HEK293T (cell line): ENCODE data around the gene TMEM125.

Experiments
- CTCF ChIA-PET: fragments of 350-600 bp; formaldehyde crosslinking; extraction: SDS; loops from one replicate; lab custom pipeline; 2021; ENCODE audit warnings: antibody characterized with exemption, inconsistent platforms; lab: Yijun Ruan, JAX
- POLR2A ChIA-PET: fragments of 350-600 bp; formaldehyde crosslinking; extraction: SDS; loops from one replicate; lab custom pipeline; 2020; ENCODE audit warnings: antibody characterized with exemption, inconsistent platforms; lab: Yijun Ruan, JAX
- DNase-seq: peaks from one replicate; pipeline ENCODE4 v3.0.0; 2012; ENCODE audit warnings: mixed read lengths; ENCODE audit errors: extremely low spot score
- ARNT ChIP-seq: fragments of 450-650 bp; IDR thresholded peaks from 2 replicates; pipeline ENCODE4 v1.6.1; 2017; ENCODE audit warnings: mild to moderate bottlenecking
- BHLHE40 ChIP-seq: fragments of 450-650 bp; IDR thresholded peaks from 2 replicates; pipeline ENCODE4 v1.6.1; 2016; ENCODE audit warnings: mild to moderate bottlenecking, moderate library complexity, borderline replicate concordance
- CTBP1 ChIP-seq: fragments of 450-650 bp; IDR thresholded peaks from 2 replicates; pipeline ENCODE4 v1.6.1; 2016; ENCODE audit warnings: borderline replicate concordance
- ELF4 ChIP-seq: fragments of 450-650 bp; IDR thresholded peaks from 2 replicates; pipeline ENCODE4 v1.6.1; 2017; ENCODE audit warnings: antibody characterized with exemption
- FOXA1 ChIP-seq: fragments of 450-650 bp; IDR thresholded peaks from 2 replicates; pipeline ENCODE4 v1.6.1; 2016; ENCODE audit warnings: mild to moderate bottlenecking
- FOXK2 ChIP-seq: fragments of 450-650 bp; IDR thresholded peaks from 2 replicates; pipeline ENCODE4 v1.6.1; 2016; ENCODE audit warnings: mild to moderate bottlenecking
- FOXM1 ChIP-seq: fragments of 450-650 bp; IDR thresholded peaks from 2 replicates; pipeline ENCODE4 v1.6.1; 2017; ENCODE audit warnings: mild to moderate bottlenecking, borderline replicate concordance
- HDGF ChIP-seq: fragments of 450-650 bp; IDR thresholded peaks from 2 replicates; pipeline ENCODE4 v1.6.1; 2017; ENCODE audit warnings: antibody characterized with exemption, borderline replicate concordance
- L3MBTL2 ChIP-seq: fragments of 450-650 bp; conservative IDR thresholded peaks from 2 replicates; pipeline ENCODE4 v1.6.1; 2016; ENCODE audit warnings: mild to moderate bottlenecking
- LEF1 ChIP-seq: fragments of 450-650 bp; IDR thresholded peaks from 2 replicates; pipeline ENCODE4 v1.6.1; 2017; ENCODE audit warnings: mild to moderate bottlenecking, borderline replicate concordance
- NFRKB ChIP-seq: fragments of 450-650 bp; IDR thresholded peaks from 2 replicates; pipeline ENCODE4 v1.6.1; 2016; ENCODE audit warnings: mild to moderate bottlenecking, moderate library complexity
- SP1 ChIP-seq: fragments of 450-650 bp; IDR thresholded peaks from 2 replicates; pipeline ENCODE4 v1.6.1; 2017
- SUZ12 ChIP-seq: fragments of 450-650 bp; IDR thresholded peaks from 2 replicates; pipeline ENCODE4 v1.6.1; 2016; ENCODE audit warnings: mild to moderate bottlenecking
- TARDBP ChIP-seq: fragments of 450-650 bp; IDR thresholded peaks from 2 replicates; pipeline ENCODE4 v1.6.1; 2016
- ZNF384 ChIP-seq: fragments of 450-650 bp; IDR thresholded peaks from 2 replicates; pipeline ENCODE4 v1.6.1; 2016
- TF ChIP-seq, protein P1 (sequence below): fragments of 450-650 bp; IDR thresholded peaks from 2 replicates; pipeline ENCODE4 v1.6.1; 2016

TMEM125 gene

DNA sequence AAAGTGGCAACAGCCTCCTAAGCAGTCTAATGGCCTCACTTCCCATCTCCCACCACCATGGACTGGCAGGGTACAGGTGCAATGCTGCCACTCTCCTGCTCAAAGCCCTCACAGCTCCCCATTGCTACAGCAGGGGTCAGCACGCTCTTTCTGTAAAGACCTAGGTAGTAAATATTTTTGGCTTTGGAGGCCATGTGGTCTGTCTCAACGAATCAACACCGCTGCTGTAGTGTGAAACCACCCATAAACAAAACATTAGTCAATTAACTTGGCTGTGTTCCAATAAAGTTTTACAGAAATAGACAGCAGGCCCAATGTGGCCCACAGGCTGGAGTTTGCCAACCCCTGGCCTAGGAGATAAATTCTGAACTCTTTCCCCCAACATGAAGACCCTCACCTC is 44.6 kb upstream of the TMEM125 start:
- ChIA-PET POLR2A (no interaction called here), CTCF (interaction anchor here (0.8 kb wide), 1 partner anchor 189 kb away, joined by 3 read pairs; no protein-coding TSS in a partner anchor)
- DNase-seq: no peak
- no peak for TF ChIP-seq ZNF384
- TF ChIP-seq, protein P1, sequence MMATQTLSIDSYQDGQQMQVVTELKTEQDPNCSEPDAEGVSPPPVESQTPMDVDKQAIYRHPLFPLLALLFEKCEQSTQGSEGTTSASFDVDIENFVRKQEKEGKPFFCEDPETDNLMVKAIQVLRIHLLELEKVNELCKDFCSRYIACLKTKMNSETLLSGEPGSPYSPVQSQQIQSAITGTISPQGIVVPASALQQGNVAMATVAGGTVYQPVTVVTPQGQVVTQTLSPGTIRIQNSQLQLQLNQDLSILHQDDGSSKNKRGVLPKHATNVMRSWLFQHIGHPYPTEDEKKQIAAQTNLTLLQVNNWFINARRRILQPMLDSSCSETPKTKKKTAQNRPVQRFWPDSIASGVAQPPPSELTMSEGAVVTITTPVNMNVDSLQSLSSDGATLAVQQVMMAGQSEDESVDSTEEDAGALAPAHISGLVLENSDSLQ: no peak
- TF ChIP-seq FOXM1: no peak

DNA sequence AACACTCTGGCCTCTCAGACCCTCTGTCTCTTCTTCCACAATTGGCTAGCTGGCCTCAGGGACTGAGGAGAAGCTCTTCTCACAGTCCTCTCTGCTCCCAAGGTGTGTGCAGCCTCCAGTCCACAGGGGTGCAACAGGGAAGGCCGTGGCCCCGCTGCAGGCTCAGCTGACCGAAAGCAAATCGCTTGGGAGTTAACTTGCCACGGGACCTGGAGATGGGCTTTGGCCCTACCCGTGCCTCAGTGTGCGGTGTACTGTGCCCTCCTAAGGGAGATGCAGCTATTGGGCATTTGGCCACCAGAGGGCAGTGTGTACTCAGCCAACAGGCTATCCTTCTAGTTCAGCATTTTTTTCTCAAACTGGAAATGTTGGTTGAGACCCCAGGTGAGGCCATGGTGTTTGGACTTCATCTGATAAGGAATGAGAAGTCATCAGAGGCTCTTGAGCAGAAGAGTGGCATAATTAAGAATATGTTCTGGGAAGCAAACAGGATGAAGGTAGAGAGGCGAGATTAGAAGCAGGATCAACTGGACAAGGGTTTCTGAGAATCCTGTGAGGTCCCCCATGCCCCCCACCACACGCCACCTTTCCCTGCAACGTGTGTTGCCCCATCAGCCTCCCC is 42.5 kb upstream of the TMEM125 start:
- ChIA-PET POLR2A (interaction anchor here (1.0 to 1.5 kb wide), 2 partner anchors 187 to 303 kb away, joined by 3 to 7 read pairs; no protein-coding TSS in a partner anchor), CTCF (interaction anchor here (0.6 to 1.9 kb wide), 8 partner anchors 17 to 750 kb away, joined by 3 to 19 read pairs (median 4); no protein-coding TSS in a partner anchor)
- peak; percentile 82 for DNase-seq
- TF ChIP-seq ZNF384: peak; percentile 89
- TF ChIP-seq L3MBTL2: no peak
- TF ChIP-seq HDGF: no peak

DNA sequence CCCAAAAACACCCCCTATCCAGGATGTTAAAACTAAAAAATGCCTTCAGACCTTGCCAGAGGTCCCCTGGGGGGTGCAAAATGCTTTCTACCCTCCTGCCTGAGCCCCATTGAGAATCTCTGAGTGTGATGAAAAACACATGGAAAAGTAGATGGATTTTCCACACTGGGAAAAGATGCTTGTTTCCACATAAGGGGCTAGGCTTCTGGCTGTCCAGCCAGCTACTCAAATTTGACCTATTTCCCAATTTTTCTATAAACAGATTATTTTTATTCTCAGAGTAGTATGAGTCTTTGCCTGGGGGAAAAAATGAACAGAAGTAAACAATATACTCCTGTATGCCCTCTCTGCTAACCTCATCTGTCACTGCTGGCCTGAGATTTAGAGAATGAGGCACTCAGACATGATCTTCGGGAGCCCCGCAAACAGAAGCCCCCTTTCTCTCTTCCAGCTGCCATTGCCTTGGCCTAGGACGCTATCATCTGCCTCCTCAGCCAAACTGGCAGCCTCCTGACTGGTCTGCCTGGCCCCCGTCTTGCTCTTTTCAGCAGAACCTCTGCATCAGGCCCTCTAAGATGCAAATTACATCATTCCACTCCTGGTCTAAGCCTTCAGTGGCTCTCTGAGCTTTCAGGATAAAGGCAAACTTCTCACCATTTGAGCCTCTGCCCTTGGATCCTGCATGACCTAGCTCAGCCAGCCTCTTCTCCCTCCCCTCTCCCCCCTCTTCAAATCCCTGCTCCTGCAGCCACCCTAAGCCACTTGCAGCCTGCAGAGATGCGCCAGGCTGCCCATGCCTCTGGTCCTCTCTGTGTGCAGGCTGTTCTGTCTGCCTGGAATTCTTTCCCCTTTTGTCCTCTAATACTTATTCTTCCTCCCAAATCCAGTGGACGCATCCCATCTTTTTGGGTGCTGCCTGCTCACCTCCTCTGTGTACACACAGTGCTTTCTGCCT is 39.7 kb upstream of the TMEM125 start:
- ChIA-PET POLR2A (no interaction called here), CTCF (interaction anchor here (1.6 kb wide), 1 partner anchor 184 kb away, joined by 6 read pairs; no protein-coding TSS in a partner anchor)
- TF ChIP-seq ARNT: no peak
- TF ChIP-seq FOXM1: no peak
- no peak for TF ChIP-seq NFRKB
- no peak for TF ChIP-seq FOXA1
- no peak for TF ChIP-seq HDGF
- no peak for TF ChIP-seq BHLHE40
- no peak for TF ChIP-seq TARDBP
- TF ChIP-seq ELF4: no peak
- no peak for TF ChIP-seq L3MBTL2
- TF ChIP-seq ZNF384: no peak
- no peak for TF ChIP-seq FOXK2
- TF ChIP-seq LEF1: no peak
- no peak for TF ChIP-seq CTBP1
- TF ChIP-seq SUZ12: no peak
- TF ChIP-seq SP1: no peak
- TF ChIP-seq, protein P1: no peak
- DNase-seq: no peak

DNA sequence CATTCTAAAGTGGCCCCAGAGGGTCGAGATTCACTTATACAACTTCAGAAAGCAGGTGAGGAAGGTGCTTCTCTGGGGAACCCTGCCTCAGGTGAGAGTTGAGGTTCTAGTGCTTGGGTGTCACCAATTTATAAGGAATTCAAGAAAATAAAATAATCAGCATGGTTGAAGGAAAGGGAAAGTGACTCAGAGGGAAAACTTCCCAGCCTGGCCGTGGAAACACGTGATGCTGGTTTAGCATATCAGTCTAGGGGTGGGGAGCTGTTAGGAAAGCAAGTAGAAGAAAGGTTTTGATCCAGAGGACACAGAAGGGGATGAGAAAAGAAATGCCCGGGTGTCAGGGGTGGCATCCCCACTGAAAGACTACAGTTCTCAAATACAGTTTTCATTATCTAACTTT is 37.7 kb upstream of the TMEM125 start:
- POLR2A ChIA-PET: no interaction called here
- CTCF ChIA-PET: no interaction called here
- no peak for DNase-seq
- TF ChIP-seq HDGF (no peak), CTBP1 (no peak), BHLHE40 (no peak), ZNF384 (no peak), SP1 (no peak), FOXM1 (no peak), FOXK2 (no peak), L3MBTL2 (no peak), ARNT (no peak), SUZ12 (no peak), NFRKB (no peak), ELF4 (no peak), LEF1 (no peak), TARDBP (no peak), FOXA1 (no peak)
- TF ChIP-seq, protein P1: no peak

DNA sequence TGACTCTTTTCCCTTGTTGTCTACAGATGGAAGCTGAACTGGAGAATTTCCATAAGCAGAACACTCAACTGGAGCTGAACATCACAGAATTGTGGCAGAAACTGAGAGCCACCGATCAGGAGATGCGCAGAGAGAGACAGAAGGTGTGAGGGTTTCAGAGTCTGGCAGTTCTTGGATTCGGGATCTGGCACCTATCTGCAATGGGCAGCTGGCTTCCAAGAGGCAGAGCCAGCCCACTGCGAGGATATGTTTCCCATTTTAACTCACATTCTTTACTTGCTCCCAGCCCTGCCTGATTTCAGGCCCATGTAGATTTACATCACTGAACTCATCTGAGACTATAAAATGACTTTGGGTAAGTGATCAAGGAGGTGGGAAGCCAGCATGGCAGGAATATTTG is 37.3 kb upstream of the TMEM125 start:
- CTCF ChIA-PET: no interaction called here
- TF ChIP-seq L3MBTL2 (no peak), SUZ12 (no peak), ARNT (no peak), ELF4 (no peak)
- no peak for DNase-seq
- POLR2A ChIA-PET: no interaction called here

DNA sequence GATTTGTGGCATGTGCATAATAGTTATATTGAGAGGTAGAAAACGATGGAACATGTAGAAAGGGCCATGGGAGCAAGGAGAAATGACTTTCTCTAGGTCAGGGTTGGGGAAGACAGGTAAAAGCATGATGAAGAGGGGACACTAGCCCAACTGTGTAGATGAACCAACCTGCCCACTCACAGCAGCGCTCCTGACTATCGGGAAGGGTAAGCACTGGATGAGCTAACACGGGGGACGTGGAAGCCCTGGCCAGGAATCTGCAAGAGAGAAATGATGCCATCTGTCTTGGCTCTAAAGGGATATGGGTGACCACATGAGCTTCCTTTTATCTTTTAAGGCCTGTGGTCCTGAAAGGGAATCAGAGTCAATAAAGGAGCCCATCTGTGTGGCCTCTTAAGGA is 36.2 kb upstream of the TMEM125 start:
- DNase-seq: no peak
- ChIA-PET POLR2A (interaction anchor here (0.7 kb wide), 1 partner anchor 181 kb away, joined by 3 read pairs; no protein-coding TSS in a partner anchor), CTCF (no interaction called here)
- TF ChIP-seq CTBP1: no peak
- TF ChIP-seq TARDBP: no peak
- no peak for TF ChIP-seq HDGF
- TF ChIP-seq SP1: no peak
- no peak for TF ChIP-seq FOXA1
- TF ChIP-seq ARNT: no peak
- no peak for TF ChIP-seq SUZ12
- TF ChIP-seq, protein P1: no peak
- TF ChIP-seq ELF4: no peak
- no peak for TF ChIP-seq FOXM1
